ENCODE data around the gene NECTIN1. TPM values are rescaled to one million over a fixed set of nuclear protein-coding genes. Genes with fewer than 3 reads are reported as not detected.

Gene NECTIN1
- total RNA-seq, 2 donors from 2014 or later, result 29.3 to 45.3 TPM

GRCh38 chr11:119699227-119699626 is 29.8 kb downstream of the NECTIN1 start:
- TF ChIP-seq CTCF (conservative IDR thresholded peaks at IDR 0.05), result no peak
- Histone ChIP-seq H3K9ac (ENCODE audit: extremely low read depth, low read length, poor library complexity, severe bottlenecking) (no peak overlapping the region), H3K4me1 (ENCODE audit: control insufficient read depth, insufficient read depth, low read length) (peaks cover 14% of the 10 kb centered on the region), H3K4me3 (ENCODE audit: low read length) (no peak overlapping the region), H3K36me3 (ENCODE audit: control insufficient read depth, insufficient read depth, low read length) (no peaks in the 10 kb centered on the region), H3K27me3 (ENCODE audit: control insufficient read depth, insufficient read depth, low read length, poor library complexity, severe bottlenecking) (peaks cover 7% of the 10 kb centered on the region), H3K27ac (ENCODE audit: low read depth, low read length) (no peak overlapping the region), H3K9me3 (ENCODE audit: control insufficient read depth, low read length) (no peaks in the 10 kb centered on the region)
- Mint-ChIP-seq H3K4me1 (peaks cover 28% of the 10 kb centered on the region), H3K36me3 (ENCODE audit: low read depth) (no peaks in the 10 kb centered on the region), H3K27ac (no peak overlapping the region), H3K4me3 (no peak overlapping the region), H3K9me3 (no peaks in the 10 kb centered on the region), H3K27me3 (ENCODE audit: insufficient read depth) (peaks cover 14% of the 10 kb centered on the region)
- 82 to 85% methylated on average over 2 to 13 of the region's 13 CpGs for WGBS, 2 experiments (ENCODE audit: insufficient coverage in 1 of 2, insufficient read length in 1 of 2)
- no peak for DNase-seq

- Histone ChIP-seq H3K27me3 (ENCODE audit: control insufficient read depth, insufficient read depth, low read length, poor library complexity, severe bottlenecking) (no peaks in the 10 kb centered on the region), H3K27ac (ENCODE audit: low read depth, low read length) (no peak overlapping the region), H3K36me3 (ENCODE audit: control insufficient read depth, insufficient read depth, low read length) (no peaks in the 10 kb centered on the region), H3K4me3 (ENCODE audit: low read length) (no peak overlapping the region), H3K4me1 (ENCODE audit: control insufficient read depth, insufficient read depth, low read length) (peaks cover 14% of the 10 kb centered on the region), H3K9ac (ENCODE audit: extremely low read depth, low read length, poor library complexity, severe bottlenecking) (no peak overlapping the region), H3K9me3 (ENCODE audit: control insufficient read depth, low read length) (no peaks in the 10 kb centered on the region)
- DNase-seq, result no peak
- peaks cover 3% of the 10 kb centered on the region for H3K27me3 Mint-ChIP-seq (ENCODE audit: insufficient read depth)
- 50% methylated on average over 2 of the region's 2 CpGs; no CpG with 5 or more reads in 1 of the 2 experiments for WGBS, 2 experiments (ENCODE audit: insufficient coverage in 1 of 2, insufficient read length in 1 of 2)
- no peak overlapping the region for H3K27ac Mint-ChIP-seq
- no peak overlapping the region for H3K4me3 Mint-ChIP-seq
- no peak for TF ChIP-seq CTCF (conservative IDR thresholded peaks at IDR 0.05)
- no peaks in the 10 kb centered on the region for H3K9me3 Mint-ChIP-seq
- peaks cover 35% of the 10 kb centered on the region for H3K4me1 Mint-ChIP-seq
- no peaks in the 10 kb centered on the region for H3K36me3 Mint-ChIP-seq (ENCODE audit: low read depth)
Observed at GRCh38 chr11:119697882-119698281, 31.1 kb downstream of the NECTIN1 start.

GRCh38 chr11:119697445-119697844 is 31.6 kb downstream of the NECTIN1 start:
- TF ChIP-seq CTCF (conservative IDR thresholded peaks at IDR 0.05), result no peak
- Mint-ChIP-seq H3K9me3 (no peaks in the 10 kb centered on the region), H3K27ac (no peak overlapping the region), H3K4me1 (peaks cover 39% of the 10 kb centered on the region), H3K36me3 (ENCODE audit: low read depth) (no peaks in the 10 kb centered on the region), H3K27me3 (ENCODE audit: insufficient read depth) (peaks cover 2% of the 10 kb centered on the region), H3K4me3 (no peak overlapping the region)
- Histone ChIP-seq H3K4me1 (ENCODE audit: control insufficient read depth, insufficient read depth, low read length) (peaks cover 14% of the 10 kb centered on the region), H3K4me3 (ENCODE audit: low read length) (no peak overlapping the region), H3K27me3 (ENCODE audit: control insufficient read depth, insufficient read depth, low read length, poor library complexity, severe bottlenecking) (no peaks in the 10 kb centered on the region), H3K36me3 (ENCODE audit: control insufficient read depth, insufficient read depth, low read length) (no peaks in the 10 kb centered on the region), H3K9ac (ENCODE audit: extremely low read depth, low read length, poor library complexity, severe bottlenecking) (no peak overlapping the region), H3K27ac (ENCODE audit: low read depth, low read length) (no peak overlapping the region), H3K9me3 (ENCODE audit: control insufficient read depth, low read length) (no peaks in the 10 kb centered on the region)
- DNase-seq, result no peak
- 93 to 97% methylated on average over 3 of the region's 3 CpGs for WGBS, 2 experiments (ENCODE audit: insufficient coverage in 1 of 2, insufficient read length in 1 of 2)

Data from endodermal cell (in vitro differentiated cells).